Astrocyte (in vitro differentiated cells and primary cell): ENCODE data around the gene THY1.

Experiments used
- EZH2 ChIP-seq: IDR thresholded peaks from 2 replicates; pipeline ENCODE4 v1.6.1; 2012; ENCODE audit warnings: mild to moderate bottlenecking, low read length, inconsistent platforms; ENCODE audit not compliant: insufficient read depth
- TF ChIP-seq, protein P1 (sequence below): IDR thresholded peaks from 2 replicates; pipeline ENCODE4 v1.5.1; 2011; ENCODE audit warnings: low read depth, mild to moderate bottlenecking, inconsistent platforms, low read length, moderate library complexity; ENCODE audit not compliant: insufficient read depth

DNA sequence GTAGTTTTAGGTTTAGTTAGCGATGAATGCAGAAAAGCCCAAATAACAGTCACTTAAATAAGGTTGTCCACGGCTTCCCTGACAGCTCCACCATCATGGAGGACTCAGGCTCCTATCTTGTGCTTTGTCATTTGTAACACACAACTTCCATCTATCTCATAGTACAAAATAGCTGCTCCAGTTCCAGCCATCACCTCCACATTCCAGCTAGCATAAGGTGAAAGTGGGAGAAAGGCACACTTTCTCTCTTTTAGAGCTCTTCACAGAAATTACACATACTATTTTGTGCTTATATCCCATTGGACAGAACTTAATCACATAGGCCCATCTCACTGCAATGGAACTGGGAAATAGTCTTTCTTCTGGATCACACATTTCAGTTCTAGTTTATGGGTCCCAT lies 8.7 kb downstream of the THY1 start:
- no peak for TF ChIP-seq EZH2
- TF ChIP-seq, protein P1, sequence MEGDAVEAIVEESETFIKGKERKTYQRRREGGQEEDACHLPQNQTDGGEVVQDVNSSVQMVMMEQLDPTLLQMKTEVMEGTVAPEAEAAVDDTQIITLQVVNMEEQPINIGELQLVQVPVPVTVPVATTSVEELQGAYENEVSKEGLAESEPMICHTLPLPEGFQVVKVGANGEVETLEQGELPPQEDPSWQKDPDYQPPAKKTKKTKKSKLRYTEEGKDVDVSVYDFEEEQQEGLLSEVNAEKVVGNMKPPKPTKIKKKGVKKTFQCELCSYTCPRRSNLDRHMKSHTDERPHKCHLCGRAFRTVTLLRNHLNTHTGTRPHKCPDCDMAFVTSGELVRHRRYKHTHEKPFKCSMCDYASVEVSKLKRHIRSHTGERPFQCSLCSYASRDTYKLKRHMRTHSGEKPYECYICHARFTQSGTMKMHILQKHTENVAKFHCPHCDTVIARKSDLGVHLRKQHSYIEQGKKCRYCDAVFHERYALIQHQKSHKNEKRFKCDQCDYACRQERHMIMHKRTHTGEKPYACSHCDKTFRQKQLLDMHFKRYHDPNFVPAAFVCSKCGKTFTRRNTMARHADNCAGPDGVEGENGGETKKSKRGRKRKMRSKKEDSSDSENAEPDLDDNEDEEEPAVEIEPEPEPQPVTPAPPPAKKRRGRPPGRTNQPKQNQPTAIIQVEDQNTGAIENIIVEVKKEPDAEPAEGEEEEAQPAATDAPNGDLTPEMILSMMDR = no peak
